ENCODE results near the gene DKK3.

The DKK3 gene

GRCh38 chr11:11965656-11966353 is 42.6 kb downstream of the DKK3 start:
- no peak for DNase-seq

- no peak for DNase-seq
These were observed 43.2 kb downstream of the DKK3 start for GRCh38 chr11:11965192-11965591.

GRCh38 chr11:11964774-11965150 is 43.7 kb downstream of the DKK3 start:
- no peak for DNase-seq

GRCh38 chr11:11963842-11964773 is 44.3 kb downstream of the DKK3 start:
- no peak for DNase-seq

GRCh38 chr11:11963067-11963466 is 45.4 kb downstream of the DKK3 start:
- DNase-seq: no peak

GRCh38 chr11:11961399-11962028 is 46.9 kb downstream of the DKK3 start:
- no peak for DNase-seq

- DNase-seq: no peak
These were observed 47.7 kb downstream of the DKK3 start for GRCh38 chr11:11960687-11961086.

GRCh38 chr11:11959601-11960000 is 48.8 kb downstream of the DKK3 start:
- no peak for DNase-seq

- no peak for DNase-seq
These were observed 49.8 kb downstream of the DKK3 start for GRCh38 chr11:11958403-11959231.

GRCh38 chr11:11956006-11956405 is 52.4 kb downstream of the DKK3 start:
- DNase-seq: no peak

- no peak for DNase-seq
These were observed 56.4 kb downstream of the DKK3 start for GRCh38 chr11:11952036-11952435.

- no peak for DNase-seq
These were observed 58.9 kb downstream of the DKK3 start for GRCh38 chr11:11949482-11949881.

- no peak for DNase-seq
These were observed 60.0 kb downstream of the DKK3 start for GRCh38 chr11:11948242-11948947.

- no peak for DNase-seq
These were observed 60.6 kb downstream of the DKK3 start for GRCh38 chr11:11947825-11948224.

GRCh38 chr11:11946878-11947277 is 61.5 kb downstream of the DKK3 start:
- no peak for DNase-seq

GRCh38 chr11:11946180-11946579 is 62.2 kb downstream of the DKK3 start:
- DNase-seq: no peak

- no peak for DNase-seq
These were observed 64.0 kb downstream of the DKK3 start for GRCh38 chr11:11944444-11944843.

- DNase-seq: no peak
These were observed 65.8 kb downstream of the DKK3 start for GRCh38 chr11:11942668-11943067.

- DNase-seq: no peak
These were observed 67.9 kb downstream of the DKK3 start for GRCh38 chr11:11940551-11940950.

- no peak for DNase-seq
These were observed 70.5 kb downstream of the DKK3 start for GRCh38 chr11:11937957-11938356.

GRCh38 chr11:11937433-11937832 is 71.0 kb downstream of the DKK3 start:
- no peak for DNase-seq

GRCh38 chr11:11935536-11935935 is 72.9 kb downstream of the DKK3 start:
- DNase-seq: no peak

Measured in activated CD4-positive, CD25-positive, alpha-beta regulatory T cell treated with anti-CD3 and anti-CD28 coated beads, Interleukin-2, amount 50 U/mL, for 72 hours (primary cell).